HUES64 (cell line): ENCODE data around the gene ADCY9.

ENCODE experiments used
- H3K27ac ChIP-seq: 2 replicates; pipeline ENCODE4 v1.7.0; 2013; ENCODE audit warnings: low read depth, low read length, inconsistent platforms
- H3K27me3 ChIP-seq: 2 replicates; pipeline ENCODE4 v1.6.1; 2013; ENCODE audit warnings: mild to moderate bottlenecking, low read length; ENCODE audit not compliant: insufficient read depth
- H3K36me3 ChIP-seq: 2 replicates; pipeline ENCODE4 v1.6.1; 2013; ENCODE audit warnings: mild to moderate bottlenecking, low read length; ENCODE audit not compliant: insufficient read depth
- H3K4me1 ChIP-seq: 2 replicates; pipeline ENCODE4 v1.6.1; 2013; ENCODE audit warnings: mild to moderate bottlenecking, low read length, moderate library complexity; ENCODE audit not compliant: insufficient read depth
- H3K4me3 ChIP-seq: 2 replicates; pipeline ENCODE4 v1.5.1; 2013; ENCODE audit warnings: mild to moderate bottlenecking, low read length, moderate library complexity
- H3K9ac ChIP-seq: 2 replicates; pipeline ENCODE4 v1.6.1; 2013; ENCODE audit warnings: mild to moderate bottlenecking, low read depth, low read length
- H3K9me3 ChIP-seq: 2 replicates; pipeline ENCODE4 v1.6.1; 2013; ENCODE audit warnings: low read depth, low read length; ENCODE audit not compliant: insufficient read depth
- WGBS: fragments of 150-250, 120-280 bp; methylation state at CpG from one replicate; pipeline ENCODE4 v1.1.7; 2013; ENCODE audit warnings: missing lambda C conversion rate; 5-methylcytosine and 5-hydroxymethylcytosine counted together

The ADCY9 gene

DNA sequence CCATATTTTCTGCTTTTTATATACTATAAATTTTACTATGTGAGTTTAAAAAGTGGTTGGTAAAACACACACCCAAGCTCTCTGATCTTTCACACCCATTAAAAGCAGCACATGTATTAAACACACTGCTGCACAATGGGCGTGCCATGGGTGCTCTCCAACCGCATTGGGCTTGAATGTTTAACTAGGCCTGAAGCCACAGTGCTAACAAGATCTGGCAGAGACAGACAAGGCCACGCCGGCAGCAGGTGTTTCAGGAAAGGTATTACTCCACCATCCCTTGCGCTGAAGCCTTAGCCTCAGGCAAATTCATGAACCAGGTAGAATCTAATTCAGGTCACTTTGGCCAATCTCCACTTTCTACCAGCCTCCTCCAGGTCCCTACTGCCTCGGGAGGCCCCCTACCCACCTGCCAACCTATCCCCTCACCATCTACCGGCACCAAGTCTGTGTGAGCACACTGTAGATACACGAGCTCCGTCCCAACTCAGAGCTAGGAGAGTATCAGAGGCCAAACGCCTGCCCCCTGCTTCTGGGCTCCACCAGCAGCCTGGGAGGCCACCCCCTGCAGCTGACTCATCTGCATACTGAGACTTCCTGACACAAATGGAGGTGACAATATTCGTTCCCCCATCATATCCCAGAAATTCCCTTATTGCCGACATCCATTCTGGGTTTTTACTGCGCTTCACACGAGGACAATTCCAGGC lies 95.0 kb downstream of the ADCY9 start:
- no peaks in the 10 kb centered on the region for H3K27me3 ChIP-seq
- H3K27ac ChIP-seq, result no peak overlapping the region
- no peak overlapping the region for H3K4me3 ChIP-seq
- H3K9ac ChIP-seq, result no peak overlapping the region
- peaks cover 3% of the 10 kb centered on the region; the same call in 1 of the 2 replicates for H3K4me1 ChIP-seq
- H3K36me3 ChIP-seq, result no peaks in the 10 kb centered on the region
- 75% methylated on average over 14 of the region's 14 CpGs for WGBS
- no peaks in the 10 kb centered on the region for H3K9me3 ChIP-seq

DNA sequence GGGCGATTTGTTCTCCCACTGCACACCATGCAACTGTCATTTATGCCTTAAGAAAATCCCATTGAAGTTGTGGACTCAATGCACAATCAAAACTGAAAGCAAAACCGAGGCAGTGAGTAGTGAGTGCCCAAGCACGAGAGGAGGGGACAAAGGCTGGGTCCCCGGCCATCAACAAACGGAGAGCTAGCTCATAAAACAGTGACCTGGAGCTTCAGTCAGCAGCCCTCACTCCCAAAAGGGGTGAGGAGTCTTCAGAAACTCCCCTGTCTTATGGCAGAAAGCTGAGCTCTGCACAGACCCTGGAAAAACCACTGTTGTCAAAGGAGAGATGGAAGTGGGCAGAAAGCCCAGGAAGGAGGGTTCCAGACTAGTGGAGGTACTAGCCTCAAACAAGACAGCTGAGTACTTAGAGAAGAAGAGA lies 96.9 kb downstream of the ADCY9 start:
- 94% methylated on average over 5 of the region's 5 CpGs for WGBS
- H3K9ac ChIP-seq, result no peak overlapping the region
- H3K4me1 ChIP-seq, result peaks cover 3% of the 10 kb centered on the region; the same call in 1 of the 2 replicates
- no peaks in the 10 kb centered on the region for H3K9me3 ChIP-seq
- H3K36me3 ChIP-seq, result no peaks in the 10 kb centered on the region
- H3K27ac ChIP-seq, result no peak overlapping the region
- H3K4me3 ChIP-seq, result no peak overlapping the region
- H3K27me3 ChIP-seq, result no peaks in the 10 kb centered on the region

DNA sequence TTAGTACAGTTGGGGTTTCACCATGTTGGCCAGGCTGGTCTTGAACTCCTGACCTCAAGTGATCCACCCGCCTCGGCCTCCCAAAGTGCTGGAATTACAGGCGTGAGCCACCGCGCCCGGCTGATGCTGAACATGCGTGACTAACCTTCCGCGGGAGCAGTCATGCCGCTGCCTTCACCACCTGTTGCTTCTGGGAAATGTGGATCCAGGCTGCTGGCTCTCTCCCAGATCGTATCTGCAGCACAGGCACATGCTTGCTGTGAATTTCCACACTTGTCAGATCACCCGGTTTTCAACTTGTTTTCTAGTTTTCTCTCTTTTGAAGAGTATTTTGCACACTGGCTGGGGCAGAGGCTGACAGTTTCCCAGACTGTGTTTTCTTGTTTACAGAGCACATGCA lies 97.9 kb downstream of the ADCY9 start:
- WGBS, result 96% methylated on average over 12 of the region's 12 CpGs

DNA sequence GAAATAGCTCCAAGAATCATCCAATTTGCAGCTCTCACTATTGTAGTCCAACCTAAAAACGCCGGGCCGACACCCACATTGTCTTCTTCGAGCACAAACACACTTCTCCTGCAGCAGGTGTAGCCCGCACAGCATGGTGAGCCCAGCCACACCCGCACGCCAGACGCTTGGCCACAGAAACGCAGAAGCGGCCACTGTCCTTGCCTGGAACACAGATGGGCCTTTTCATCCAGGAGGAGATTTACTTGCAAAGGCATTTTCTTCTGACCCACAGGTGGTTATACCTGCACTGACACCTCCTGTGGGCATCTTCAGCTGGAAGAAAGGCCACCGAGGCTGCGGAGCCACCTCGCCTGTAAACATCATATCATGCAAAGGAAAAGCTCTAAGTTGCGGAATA lies 98.4 kb downstream of the ADCY9 start:
- Histone ChIP-seq H3K9me3 (no peaks in the 10 kb centered on the region), H3K4me1 (peaks cover 10% of the 10 kb centered on the region; the same call in 1 of the 2 replicates), H3K4me3 (no peak overlapping the region), H3K27ac (no peak overlapping the region), H3K9ac (no peak overlapping the region), H3K36me3 (no peaks in the 10 kb centered on the region), H3K27me3 (no peaks in the 10 kb centered on the region)
- 93% methylated on average over 14 of the region's 14 CpGs for WGBS

More for the DNA sequence above, 97.9 kb downstream of the ADCY9 start:
- H3K36me3 ChIP-seq, result no peaks in the 10 kb centered on the region
- no peak overlapping the region for H3K27ac ChIP-seq
- H3K27me3 ChIP-seq, result no peaks in the 10 kb centered on the region
- H3K4me1 ChIP-seq, result peaks cover 8% of the 10 kb centered on the region; the same call in 1 of the 2 replicates
- H3K4me3 ChIP-seq, result no peak overlapping the region
- H3K9ac ChIP-seq, result no peak overlapping the region
- no peaks in the 10 kb centered on the region for H3K9me3 ChIP-seq

DNA sequence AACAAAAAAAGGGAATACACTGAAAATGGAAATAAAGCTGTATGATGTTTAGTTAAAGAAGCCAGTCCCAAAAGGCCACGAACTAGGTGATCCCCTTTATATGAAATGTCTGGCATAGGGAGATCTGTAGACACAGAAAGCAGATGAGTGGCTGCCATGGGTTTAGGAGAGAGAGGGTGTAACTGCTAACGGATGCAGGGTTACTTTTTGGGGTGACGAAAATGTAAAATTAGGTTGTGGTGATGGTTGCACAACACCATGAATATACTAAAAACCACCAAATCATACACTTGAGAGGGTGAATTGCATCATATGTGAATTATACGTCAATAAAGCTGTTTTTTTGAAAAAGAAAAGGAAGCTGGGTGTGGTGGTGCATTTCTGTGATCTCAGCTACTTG lies 99.6 kb downstream of the ADCY9 start:
- Histone ChIP-seq H3K27ac (no peak overlapping the region), H3K4me3 (no peak overlapping the region), H3K9ac (no peak overlapping the region), H3K4me1 (peaks cover 14% of the 10 kb centered on the region; the same call in 1 of the 2 replicates), H3K9me3 (no peaks in the 10 kb centered on the region), H3K36me3 (no peaks in the 10 kb centered on the region), H3K27me3 (no peaks in the 10 kb centered on the region)
- WGBS, result 63% methylated on average over 3 of the region's 4 CpGs

DNA sequence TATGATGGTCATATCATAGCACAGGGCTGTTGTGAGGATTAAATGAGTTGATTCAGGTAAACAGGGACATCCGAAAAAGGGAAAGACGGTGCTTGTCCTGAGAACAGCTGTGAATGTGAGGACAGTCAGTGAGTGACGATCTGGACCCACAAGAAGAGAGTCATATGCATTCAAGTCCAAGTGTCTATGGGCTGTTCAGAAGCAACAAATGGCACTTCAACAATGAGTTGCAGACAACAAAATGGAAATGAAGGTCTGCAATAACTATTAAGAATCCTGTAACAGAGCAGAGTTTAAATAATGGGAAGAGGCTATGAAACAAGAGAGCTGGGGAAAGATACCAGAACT lies 100.3 kb downstream of the ADCY9 start:
- Histone ChIP-seq H3K27ac (no peak overlapping the region), H3K4me3 (no peak overlapping the region), H3K36me3 (no peaks in the 10 kb centered on the region), H3K9ac (no peak overlapping the region), H3K27me3 (no peaks in the 10 kb centered on the region), H3K4me1 (peaks cover 13% of the 10 kb centered on the region; the same call in 1 of the 2 replicates), H3K9me3 (no peaks in the 10 kb centered on the region)
- 86% methylated on average over 3 of the region's 3 CpGs for WGBS

DNA sequence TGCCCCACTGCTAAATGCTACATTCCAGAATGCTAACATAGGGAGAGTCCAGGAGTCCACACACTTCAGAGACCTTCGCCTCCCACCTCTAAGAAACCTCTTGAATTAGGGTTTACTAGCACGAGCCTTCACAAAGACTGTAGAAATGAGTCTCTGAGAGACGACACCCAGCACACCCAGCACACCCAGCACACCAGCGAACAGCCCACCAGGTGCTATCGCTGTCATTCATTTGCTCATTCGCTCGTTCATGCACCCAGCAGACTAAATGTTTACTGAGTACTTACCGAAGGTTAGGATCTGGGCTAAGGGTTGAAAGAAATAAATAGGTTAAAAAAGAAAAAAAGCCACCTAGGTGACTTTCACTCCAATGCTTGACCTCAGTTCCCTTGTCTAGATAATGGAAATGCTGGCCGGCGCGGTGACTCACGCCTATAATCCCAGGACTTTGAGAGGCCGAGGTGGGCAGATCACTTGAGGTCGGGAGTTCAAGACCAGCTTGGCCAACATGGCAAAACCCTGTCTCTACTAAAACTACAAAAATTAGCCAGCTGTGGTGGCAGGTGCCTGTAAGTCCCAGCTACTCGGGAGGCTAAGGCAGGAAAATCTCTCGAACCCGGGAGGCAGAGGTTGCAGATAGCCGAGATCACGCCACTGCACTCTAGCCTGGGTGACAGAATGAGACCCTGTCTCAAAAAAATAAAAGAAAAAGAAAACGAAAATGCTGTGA lies 100.8 kb downstream of the ADCY9 start:
- Histone ChIP-seq H3K36me3 (no peaks in the 10 kb centered on the region), H3K9me3 (no peaks in the 10 kb centered on the region), H3K4me3 (no peak overlapping the region), H3K27me3 (no peaks in the 10 kb centered on the region), H3K27ac (peak overlapping the region; percentile 55; the same call in 1 of the 2 replicates), H3K4me1 (peaks cover 13% of the 10 kb centered on the region; the same call in 1 of the 2 replicates), H3K9ac (no peak overlapping the region)
- WGBS, result 90% methylated on average over 19 of the region's 20 CpGs

DNA sequence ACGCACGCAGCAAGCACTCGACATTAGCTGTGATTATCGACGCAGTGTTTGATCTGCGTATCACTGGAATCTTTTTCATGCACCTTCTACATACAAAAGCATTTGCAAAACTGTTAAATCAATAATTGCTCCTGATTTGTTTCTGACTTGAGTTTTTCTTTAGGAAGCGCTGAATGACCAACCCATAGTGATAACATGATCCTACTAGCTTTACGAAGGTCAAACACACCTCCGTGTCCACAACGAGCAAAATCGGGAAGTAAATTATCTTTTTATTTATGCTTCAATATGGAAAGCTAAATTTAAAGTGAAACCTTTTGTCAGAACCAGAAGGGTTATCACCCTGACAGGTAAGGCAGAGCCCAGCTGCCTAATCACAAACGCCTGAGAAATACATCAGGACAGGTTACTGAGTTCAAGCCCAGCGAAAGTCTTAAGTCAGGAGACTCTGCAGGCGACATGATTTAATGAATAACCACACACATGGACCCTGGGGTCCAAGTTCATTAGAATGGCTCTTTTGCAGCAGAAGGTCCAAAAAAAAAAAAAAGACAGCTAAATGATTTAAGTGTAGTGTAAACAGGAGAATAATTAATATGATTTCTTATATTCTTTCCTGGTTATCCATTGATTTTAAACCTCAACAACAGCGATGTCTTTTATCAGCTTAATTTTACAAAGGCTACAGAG lies 104.2 kb downstream of the ADCY9 start:
- no peak overlapping the region for H3K27ac ChIP-seq
- no peak overlapping the region for H3K9ac ChIP-seq
- no peaks in the 10 kb centered on the region for H3K27me3 ChIP-seq
- WGBS, result 88% methylated on average over 15 of the region's 15 CpGs
- no peaks in the 10 kb centered on the region for H3K9me3 ChIP-seq
- peaks cover 26% of the 10 kb centered on the region for H3K4me1 ChIP-seq
- H3K4me3 ChIP-seq, result no peak overlapping the region
- H3K36me3 ChIP-seq, result no peaks in the 10 kb centered on the region

DNA sequence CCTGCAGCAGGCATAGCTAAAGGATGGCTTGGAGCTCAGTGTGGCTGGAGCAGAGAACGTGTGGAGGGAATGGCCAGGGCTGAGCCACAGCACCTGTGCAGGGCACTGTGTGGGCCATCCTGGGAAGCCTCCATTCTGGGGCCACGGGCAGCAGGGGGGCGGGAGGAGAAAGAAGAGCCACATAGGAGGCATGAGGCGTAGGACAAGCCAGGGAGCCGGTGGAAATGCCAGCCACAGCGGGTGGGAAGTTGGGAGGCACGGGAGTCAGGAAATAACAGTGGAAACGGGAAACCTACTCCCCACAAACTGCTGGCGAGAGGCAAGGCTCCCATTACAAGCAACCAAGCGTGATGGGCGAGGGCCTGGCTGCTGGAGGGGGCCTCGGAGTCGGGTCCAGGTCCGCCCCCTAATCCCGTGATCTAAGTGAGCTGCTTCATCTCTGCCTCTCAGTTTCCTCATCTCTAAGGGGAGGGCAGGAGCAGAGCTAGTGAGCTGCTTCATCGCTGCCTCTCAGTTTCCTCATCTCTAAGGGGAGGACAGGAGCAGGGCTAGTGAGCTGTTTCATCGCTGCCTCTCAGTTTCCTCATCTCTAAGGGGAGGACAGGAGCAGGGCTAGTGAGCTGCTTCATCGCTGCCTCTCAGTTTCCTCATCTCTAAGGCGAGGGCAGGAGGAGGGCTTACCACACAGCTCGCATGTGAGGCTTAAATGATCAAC lies 104.9 kb downstream of the ADCY9 start:
- 56% methylated on average over 20 of the region's 20 CpGs for WGBS
- Histone ChIP-seq H3K9me3 (no peaks in the 10 kb centered on the region), H3K4me1 (peaks cover 26% of the 10 kb centered on the region), H3K36me3 (no peaks in the 10 kb centered on the region), H3K4me3 (no peak overlapping the region), H3K27ac (no peak overlapping the region), H3K27me3 (no peaks in the 10 kb centered on the region), H3K9ac (no peak overlapping the region)

DNA sequence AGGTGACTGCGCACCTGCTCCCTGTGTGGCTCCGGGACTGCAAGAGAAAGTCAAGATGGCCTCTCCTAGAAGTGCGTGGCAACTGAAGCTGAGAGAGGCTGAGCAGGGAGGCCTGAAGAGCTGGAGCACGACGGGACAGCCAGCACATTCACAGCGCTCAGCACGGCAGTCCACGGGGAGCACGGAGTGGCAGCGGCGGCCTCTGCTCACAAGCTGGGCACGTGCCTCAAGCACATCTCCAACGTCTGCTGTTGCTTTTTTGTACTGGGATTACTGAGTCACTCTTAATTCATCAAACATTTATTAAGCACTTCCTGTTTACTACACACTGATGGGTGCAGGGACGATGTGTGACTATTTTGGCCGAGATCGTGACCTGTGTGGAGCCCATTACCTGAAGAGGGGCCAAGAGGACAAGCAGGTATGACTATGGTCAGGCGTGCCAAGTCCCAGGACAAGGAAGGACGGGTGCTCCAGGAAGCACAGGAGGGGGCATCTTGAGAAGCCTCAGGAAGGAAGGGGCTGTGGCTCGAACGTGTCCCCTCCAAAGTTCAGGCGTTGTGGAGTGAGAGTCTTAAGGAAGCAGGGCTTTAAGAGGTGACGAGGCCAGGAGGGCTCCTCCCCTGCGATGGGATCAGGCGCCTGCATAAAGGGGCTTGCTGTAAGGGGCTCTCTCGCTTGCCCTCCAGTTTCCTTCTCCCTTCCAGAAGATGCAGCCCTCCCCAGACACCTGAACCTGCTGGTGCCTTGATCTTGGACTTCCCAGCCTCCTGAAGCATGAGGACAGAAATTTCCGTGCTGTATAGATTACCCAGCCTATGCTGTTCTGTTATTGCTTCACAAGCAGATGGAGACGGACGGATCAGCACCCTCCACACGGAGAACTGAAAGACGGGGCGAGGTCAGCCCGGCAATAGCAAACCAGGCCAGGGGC lies 105.8 kb downstream of the ADCY9 start:
- Histone ChIP-seq H3K27me3 (no peaks in the 10 kb centered on the region), H3K27ac (0 out of 2 replicates have a peak overlapping the region, but pooled peaks have one; percentile 24), H3K4me1 (peaks cover 26% of the 10 kb centered on the region), H3K36me3 (no peaks in the 10 kb centered on the region), H3K9me3 (no peaks in the 10 kb centered on the region), H3K9ac (no peak overlapping the region), H3K4me3 (no peak overlapping the region)
- WGBS, result 85% methylated on average over 32 of the region's 32 CpGs
